RWPE1 (cell line): Measurements from ENCODE around the gene PAQR3.

ENCODE experiments used
- CTCF ChIA-PET: fragments of 350-600 bp; sonication (Branson Sonifier 250); formaldehyde crosslinking; extraction: SDS; loops from one replicate; lab custom pipeline; 2021; lab: Yijun Ruan, JAX
- POLR2A ChIA-PET: fragments of 400-600 bp; formaldehyde crosslinking; extraction: SDS; loops from one replicate; lab custom pipeline; 2020; ENCODE audit warnings: antibody characterized with exemption; ENCODE audit not compliant: low non-redundant PET; lab: Yijun Ruan, JAX
- DNase-seq: peaks from one replicate; pipeline ENCODE4 v3.0.0; 2012; ENCODE audit warnings: low spot score
- H3K27ac ChIP-seq: fragments of 450-650 bp; 2 replicates; pipeline ENCODE4 v1.5.1; 2017
- TF ChIP-seq, protein P1 (sequence below): fragments of 450-650 bp; conservative IDR thresholded peaks from 2 replicates; pipeline ENCODE4 v1.5.1; 2017; ENCODE audit warnings: low read depth, mild to moderate bottlenecking

PAQR3 gene

GRCh38 chr4:78899302-78899701 lies 39.9 kb downstream of the PAQR3 start:
- H3K27ac ChIP-seq, result no peak overlapping the region
- DNase-seq, result no peak
- CTCF ChIA-PET, result no interaction called here
- POLR2A ChIA-PET, result no interaction called here
- TF ChIP-seq, protein P1, sequence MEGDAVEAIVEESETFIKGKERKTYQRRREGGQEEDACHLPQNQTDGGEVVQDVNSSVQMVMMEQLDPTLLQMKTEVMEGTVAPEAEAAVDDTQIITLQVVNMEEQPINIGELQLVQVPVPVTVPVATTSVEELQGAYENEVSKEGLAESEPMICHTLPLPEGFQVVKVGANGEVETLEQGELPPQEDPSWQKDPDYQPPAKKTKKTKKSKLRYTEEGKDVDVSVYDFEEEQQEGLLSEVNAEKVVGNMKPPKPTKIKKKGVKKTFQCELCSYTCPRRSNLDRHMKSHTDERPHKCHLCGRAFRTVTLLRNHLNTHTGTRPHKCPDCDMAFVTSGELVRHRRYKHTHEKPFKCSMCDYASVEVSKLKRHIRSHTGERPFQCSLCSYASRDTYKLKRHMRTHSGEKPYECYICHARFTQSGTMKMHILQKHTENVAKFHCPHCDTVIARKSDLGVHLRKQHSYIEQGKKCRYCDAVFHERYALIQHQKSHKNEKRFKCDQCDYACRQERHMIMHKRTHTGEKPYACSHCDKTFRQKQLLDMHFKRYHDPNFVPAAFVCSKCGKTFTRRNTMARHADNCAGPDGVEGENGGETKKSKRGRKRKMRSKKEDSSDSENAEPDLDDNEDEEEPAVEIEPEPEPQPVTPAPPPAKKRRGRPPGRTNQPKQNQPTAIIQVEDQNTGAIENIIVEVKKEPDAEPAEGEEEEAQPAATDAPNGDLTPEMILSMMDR, result no peak

- H3K27ac ChIP-seq, result no peak overlapping the region
- TF ChIP-seq, protein P1, result no peak
- DNase-seq, result no peak
- ChIA-PET CTCF (interaction anchor here (0.7 kb wide), 1 partner anchor 290 kb away, joined by 5 read pairs; no protein-coding TSS in a partner anchor), POLR2A (no interaction called here)
Observed at GRCh38 chr4:78889955-78890354, 49.3 kb downstream of the PAQR3 start.

DNA sequence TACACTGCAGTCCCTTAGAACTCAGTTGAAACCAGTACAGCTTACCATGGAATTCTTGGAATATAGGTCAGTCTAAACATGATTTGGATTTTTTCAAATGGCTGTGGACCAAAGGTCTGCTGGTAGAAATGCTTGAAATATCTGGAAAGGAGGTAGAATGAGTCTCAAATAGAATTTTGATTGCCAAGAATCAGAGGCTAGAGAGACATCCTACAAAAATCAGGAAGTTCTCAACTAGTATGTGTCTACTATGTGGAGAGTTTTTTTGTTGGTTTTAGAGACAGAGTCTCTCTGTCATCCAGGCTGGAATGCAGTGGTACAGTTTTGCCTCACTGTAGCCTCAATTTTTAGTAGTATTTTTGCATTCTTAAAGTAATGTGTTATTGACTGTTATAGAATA lies 53.6 kb downstream of the PAQR3 start:
- ChIA-PET POLR2A (no interaction called here), CTCF (no interaction called here)
- TF ChIP-seq, protein P1, result no peak
- H3K27ac ChIP-seq, result no peak overlapping the region
- DNase-seq, result no peak

DNA sequence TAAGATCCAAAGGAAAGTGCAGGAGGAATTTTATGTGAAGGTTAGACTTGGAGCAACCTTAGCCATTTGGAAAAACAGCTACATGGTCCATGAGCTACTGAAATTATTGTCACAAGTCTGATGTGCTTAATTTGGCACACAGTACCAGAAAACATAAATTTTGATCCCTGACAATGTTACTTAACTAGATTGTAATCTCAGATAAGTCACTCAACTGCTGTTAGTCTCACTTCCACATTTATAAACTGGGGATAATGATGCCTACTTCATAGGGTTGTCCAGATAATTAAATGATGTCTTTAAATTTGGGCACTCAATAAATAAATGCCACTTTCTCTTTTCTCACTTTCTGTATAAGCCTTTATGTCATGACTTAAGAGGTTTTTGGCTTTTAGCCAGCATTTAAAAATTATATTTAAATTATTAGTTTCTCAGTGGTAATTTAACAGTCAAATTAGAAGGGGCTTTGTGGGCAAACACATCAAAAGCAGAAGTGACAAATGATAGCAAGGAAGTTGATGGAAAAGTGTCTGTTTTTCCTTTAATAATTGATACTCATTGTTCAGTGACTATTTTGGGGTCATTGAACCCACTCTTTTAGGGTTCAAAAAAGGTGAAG lies 58.3 kb downstream of the PAQR3 start:
- no peak for DNase-seq
- H3K27ac ChIP-seq, result no peak overlapping the region
- CTCF ChIA-PET, result interaction anchor here (0.6 kb wide), 1 partner anchor 30 kb away, joined by 5 read pairs; no protein-coding TSS in a partner anchor
- TF ChIP-seq, protein P1, result no peak
- POLR2A ChIA-PET, result no interaction called here

DNA sequence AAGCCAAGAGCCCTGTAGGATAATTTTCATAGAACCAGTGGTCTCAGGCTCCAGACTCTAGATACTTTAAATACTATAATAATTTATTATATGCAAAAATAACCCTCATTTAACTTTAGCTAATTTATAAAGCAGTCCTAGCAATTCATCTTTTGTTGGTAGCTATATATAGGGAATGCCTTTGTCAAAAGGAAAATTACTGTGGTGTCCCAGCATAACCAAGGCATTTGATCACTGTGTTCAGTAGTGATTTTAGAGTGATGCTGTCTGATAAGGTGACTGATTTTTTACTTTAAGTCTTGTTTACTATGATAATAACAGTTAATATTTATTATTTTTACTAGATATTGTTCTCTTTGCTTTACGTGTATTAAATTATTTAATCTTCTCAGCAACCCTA lies 61.2 kb downstream of the PAQR3 start:
- ChIA-PET POLR2A (no interaction called here), CTCF (no interaction called here)
- no peak for DNase-seq
- TF ChIP-seq, protein P1, result no peak
- no peak overlapping the region for H3K27ac ChIP-seq

DNA sequence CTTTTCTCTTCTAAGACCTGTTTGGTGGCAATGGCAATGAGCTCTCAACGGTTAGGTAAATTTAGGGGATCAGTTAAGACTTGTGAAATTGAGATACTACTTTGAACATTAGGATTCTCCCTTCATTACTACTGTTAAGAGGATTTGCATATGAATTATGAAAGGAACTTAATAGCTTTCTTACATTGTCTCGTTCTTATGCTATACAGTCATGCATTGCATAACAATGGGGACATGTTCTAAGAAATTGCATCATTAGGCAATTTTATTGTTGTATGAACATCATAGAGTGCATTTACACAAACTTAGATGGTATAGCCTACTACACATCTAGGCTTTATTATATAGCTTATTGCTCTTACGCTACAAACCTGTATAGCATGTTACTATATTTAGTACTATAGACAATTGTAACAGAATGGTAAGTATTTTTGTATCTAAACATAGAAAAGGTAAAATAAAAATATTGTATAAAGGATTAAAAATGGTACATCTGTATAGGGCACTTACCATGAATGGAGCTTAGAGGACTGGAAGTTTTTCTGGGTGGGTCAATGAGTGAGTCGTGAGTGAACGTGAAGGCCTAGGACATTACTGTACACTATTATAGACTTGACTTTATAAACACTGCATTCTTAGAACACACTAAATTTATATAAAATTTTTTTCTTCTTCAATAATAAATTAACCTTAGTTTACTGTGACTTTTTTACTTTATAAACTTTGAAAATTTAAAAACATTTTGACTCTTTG lies 62.5 kb downstream of the PAQR3 start:
- ChIA-PET CTCF (no interaction called here), POLR2A (no interaction called here)
- no peak overlapping the region for H3K27ac ChIP-seq
- TF ChIP-seq, protein P1, result no peak
- DNase-seq, result no peak
